Forelimb muscle (tissue), 1 donor: ENCODE data around the gene CANT1. TPM values are rescaled to one million over a fixed set of nuclear protein-coding genes. Genes with fewer than 3 reads are reported as not detected.

Experiments
- DNase-seq: peaks from one replicate; pipeline ENCODE4 v3.0.0-alpha.2; 2013; ENCODE audit warnings: low read depth
- polyA plus RNA-seq: library from polyadenylated mRNA; unstranded; fragments of 120-200 nt; gene quantifications from one replicate; pipeline ENCODE4 v1.2.1, GENCODE V29; 2013; ENCODE audit not compliant: insufficient read length

CANT1 gene
- polyA plus RNA-seq, 1 donor = 25.6 TPM

GRCh38 chr17:78995761-78996451 is 13.7 kb downstream of the CANT1 start:
- DNase-seq = no peak

GRCh38 chr17:78995022-78995760 is 14.4 kb downstream of the CANT1 start:
- no peak for DNase-seq

GRCh38 chr17:78993981-78994671 is 15.4 kb downstream of the CANT1 start:
- no peak for DNase-seq

GRCh38 chr17:78993241-78993956 is 16.2 kb downstream of the CANT1 start:
- DNase-seq = no peak

- DNase-seq = no peak
These were observed 16.9 kb downstream of the CANT1 start for GRCh38 chr17:78992542-78993212.

GRCh38 chr17:78991906-78992532 is 17.5 kb downstream of the CANT1 start:
- no peak for DNase-seq

GRCh38 chr17:78991017-78991738 is 18.4 kb downstream of the CANT1 start:
- DNase-seq = no peak

GRCh38 chr17:78990349-78991016 is 19.1 kb downstream of the CANT1 start:
- no peak for DNase-seq

GRCh38 chr17:78988152-78988551 is 21.4 kb downstream of the CANT1 start:
- DNase-seq = no peak

GRCh38 chr17:78986649-78987328 is 22.8 kb downstream of the CANT1 start:
- no peak for DNase-seq

GRCh38 chr17:78986048-78986648 is 23.4 kb downstream of the CANT1 start:
- no peak for DNase-seq

- DNase-seq = no peak
These were observed 24.2 kb downstream of the CANT1 start for GRCh38 chr17:78985395-78985794.

- DNase-seq = no peak
These were observed 28.3 kb downstream of the CANT1 start for GRCh38 chr17:78981010-78981888.

- DNase-seq = no peak
These were observed 29.0 kb downstream of the CANT1 start for GRCh38 chr17:78980624-78980972.

- peak; percentile 58 for DNase-seq
These were observed 29.6 kb downstream of the CANT1 start, which contains the start of gene LGALS3BP for GRCh38 chr17:78979780-78980623. Gene LGALS3BP, minus strand, starts transcription at chr17:78979923. Its CDS starts 2,732 bp downstream, at chr17:78977191.
